ENCODE results near the gene FEV. TPM values are rescaled to one million over a fixed set of nuclear protein-coding genes. Genes with fewer than 3 reads are reported as not detected.
"Not testable (repeated sequence)": the region's sequence is repeated elsewhere in the genome, so short reads cannot be mapped to it uniquely, and the experiment has no call there.

The FEV gene
- total RNA-seq, 3 donors from 2014 or later (not counting 1 experiment from before 2014, with no cell fraction given): not detected

DNA sequence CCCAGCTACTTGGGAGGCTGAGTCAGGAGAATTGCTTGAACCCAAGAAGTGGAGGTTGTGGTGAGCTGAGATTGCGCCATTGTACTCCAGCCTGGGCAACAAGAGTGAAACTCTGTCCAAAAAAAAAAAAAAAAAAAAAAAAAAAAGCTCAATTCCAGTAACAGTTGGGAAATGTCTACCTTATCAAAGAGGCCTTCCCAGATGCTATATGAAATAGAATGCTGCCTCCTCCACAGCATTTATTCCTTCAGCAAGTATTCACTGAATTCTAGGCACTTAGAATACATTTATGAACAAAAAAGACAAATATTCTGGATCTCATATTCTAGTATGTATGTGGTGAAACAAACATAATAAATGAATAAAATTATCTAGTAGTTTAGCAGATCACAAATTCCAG lies 38.4 kb downstream of the FEV start:
- ATAC-seq (no peak), DNase-seq (no peak)
- Histone ChIP-seq H3K36me3 (ENCODE audit: control insufficient read depth, insufficient read depth, low read length) (no peaks in the 10 kb centered on the region), H3K27ac (ENCODE audit: low read length) (no peak overlapping the region), H3K27me3 (ENCODE audit: control insufficient read depth, insufficient read depth, low read length) (no peaks in the 10 kb centered on the region), H3K4me3 (ENCODE audit: low read length) (no peak overlapping the region), H3K4me1 (ENCODE audit: control insufficient read depth, insufficient read depth, low read length) (no peaks in the 10 kb centered on the region), H3K9me3 (ENCODE audit: control insufficient read depth, insufficient read depth, low read length) (no peaks in the 10 kb centered on the region)
- H3K27me3 Mint-ChIP-seq (ENCODE audit: low read depth in 2 of 2): peaks cover 26 to 35% of the 10 kb centered on the region in 2 donors
- H3K4me3 Mint-ChIP-seq: no peak overlapping the region
- H3K36me3 Mint-ChIP-seq: no peaks in the 10 kb centered on the region
- H3K27ac Mint-ChIP-seq: no peak overlapping the region
- H3K9me3 Mint-ChIP-seq: no peaks in the 10 kb centered on the region
- TF ChIP-seq, protein P1, sequence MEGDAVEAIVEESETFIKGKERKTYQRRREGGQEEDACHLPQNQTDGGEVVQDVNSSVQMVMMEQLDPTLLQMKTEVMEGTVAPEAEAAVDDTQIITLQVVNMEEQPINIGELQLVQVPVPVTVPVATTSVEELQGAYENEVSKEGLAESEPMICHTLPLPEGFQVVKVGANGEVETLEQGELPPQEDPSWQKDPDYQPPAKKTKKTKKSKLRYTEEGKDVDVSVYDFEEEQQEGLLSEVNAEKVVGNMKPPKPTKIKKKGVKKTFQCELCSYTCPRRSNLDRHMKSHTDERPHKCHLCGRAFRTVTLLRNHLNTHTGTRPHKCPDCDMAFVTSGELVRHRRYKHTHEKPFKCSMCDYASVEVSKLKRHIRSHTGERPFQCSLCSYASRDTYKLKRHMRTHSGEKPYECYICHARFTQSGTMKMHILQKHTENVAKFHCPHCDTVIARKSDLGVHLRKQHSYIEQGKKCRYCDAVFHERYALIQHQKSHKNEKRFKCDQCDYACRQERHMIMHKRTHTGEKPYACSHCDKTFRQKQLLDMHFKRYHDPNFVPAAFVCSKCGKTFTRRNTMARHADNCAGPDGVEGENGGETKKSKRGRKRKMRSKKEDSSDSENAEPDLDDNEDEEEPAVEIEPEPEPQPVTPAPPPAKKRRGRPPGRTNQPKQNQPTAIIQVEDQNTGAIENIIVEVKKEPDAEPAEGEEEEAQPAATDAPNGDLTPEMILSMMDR (IDR thresholded peaks at IDR 0.05): no peak
- 83% methylated on average over 1 of the region's 1 CpG for WGBS (ENCODE audit: insufficient coverage)
- intact Hi-C loops (cut with micrococcal nuclease): no loop called here
- H3K4me1 Mint-ChIP-seq: no peaks in the 10 kb centered on the region

DNA sequence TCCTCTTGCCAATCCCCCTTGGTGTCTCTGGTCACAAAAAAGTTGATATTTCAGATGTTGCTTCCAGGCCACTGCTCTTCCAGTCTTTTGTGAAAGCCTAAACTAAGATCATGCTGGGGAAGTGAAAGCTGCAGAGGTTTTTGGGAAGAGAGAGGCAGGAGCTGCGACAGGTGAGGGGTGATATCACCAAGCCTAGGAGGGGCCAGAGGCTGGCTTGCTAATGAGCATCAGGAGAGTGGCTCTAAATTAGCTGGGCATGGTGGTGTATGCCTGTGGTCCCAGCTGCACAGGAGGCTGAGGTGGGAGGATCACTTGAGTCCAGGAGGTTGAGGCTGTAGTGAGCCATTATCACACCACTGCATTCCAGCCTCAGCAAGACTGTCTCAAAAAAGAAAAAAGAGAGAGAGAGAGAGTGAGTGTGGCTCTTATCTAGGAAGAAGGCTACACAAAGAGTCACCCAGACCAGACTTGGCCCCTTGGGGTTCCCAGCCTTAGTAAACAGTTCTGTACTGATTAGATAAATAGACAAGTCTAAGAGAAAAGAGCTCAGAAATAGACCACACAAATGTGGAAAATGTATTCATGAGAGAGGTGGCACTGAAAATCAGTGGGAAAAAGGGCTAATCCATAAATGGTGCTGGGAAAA lies 40.1 kb downstream of the FEV start:
- WGBS (ENCODE audit: insufficient coverage): 93% methylated on average over 1 of the region's 1 CpG
- Histone ChIP-seq H3K4me3 (ENCODE audit: low read length) (no peak overlapping the region), H3K27me3 (ENCODE audit: control insufficient read depth, insufficient read depth, low read length) (no peaks in the 10 kb centered on the region), H3K36me3 (ENCODE audit: control insufficient read depth, insufficient read depth, low read length) (no peaks in the 10 kb centered on the region), H3K27ac (ENCODE audit: low read length) (no peak overlapping the region), H3K9me3 (ENCODE audit: control insufficient read depth, insufficient read depth, low read length) (no peaks in the 10 kb centered on the region), H3K4me1 (ENCODE audit: control insufficient read depth, insufficient read depth, low read length) (no peaks in the 10 kb centered on the region)
- Mint-ChIP-seq H3K9me3 (no peaks in the 10 kb centered on the region), H3K36me3 (no peaks in the 10 kb centered on the region), H3K4me1 (no peaks in the 10 kb centered on the region), H3K27me3 (ENCODE audit: low read depth in 2 of 2) (peaks cover 20 to 48% of the 10 kb centered on the region in 2 donors), H3K27ac (no peak overlapping the region), H3K4me3 (no peak overlapping the region)
- intact Hi-C loops (cut with micrococcal nuclease): no loop called here
- DNase-seq: no peak
- ATAC-seq: no peak
- TF ChIP-seq, protein P1 (IDR thresholded peaks at IDR 0.05): no peak

GRCh38 chr2:218931751-218932150 lies 53.2 kb downstream of the FEV start:
- H3K9me3 Mint-ChIP-seq; H3K27me3 ChIP-seq (ENCODE audit: control insufficient read depth, insufficient read depth, low read length); H3K27ac ChIP-seq (ENCODE audit: low read length); H3K36me3 ChIP-seq (ENCODE audit: control insufficient read depth, insufficient read depth, low read length); H3K9me3 ChIP-seq (ENCODE audit: control insufficient read depth, insufficient read depth, low read length); H3K4me1 Mint-ChIP-seq; intact Hi-C loops (cut with micrococcal nuclease); DNase-seq; H3K27ac Mint-ChIP-seq; H3K36me3 Mint-ChIP-seq; H3K4me1 ChIP-seq (ENCODE audit: control insufficient read depth, insufficient read depth, low read length); H3K4me3 Mint-ChIP-seq; ATAC-seq; H3K4me3 ChIP-seq (ENCODE audit: low read length): not testable (repeated sequence)
- H3K27me3 Mint-ChIP-seq (ENCODE audit: low read depth in 2 of 2): peaks cover 31 to 43% of the 10 kb centered on the region in 2 donors
- 94% methylated on average over 5 of the region's 25 CpGs for WGBS (ENCODE audit: insufficient coverage)

Other genes with a start within 250 kb of the FEV start
- gene CYP27A1, start 203.0 kb downstream of the FEV start, total RNA-seq: 1 to 10 TPM in 1 of 3 donors, under 1 TPM in 1, not detected in 1; 0.61 to 1.6 TPM
- gene PRKAG3, start 153.4 kb downstream of the FEV start, total RNA-seq: not detected
- not detected for gene WNT6, start 125.4 kb downstream of the FEV start, total RNA-seq
- gene WNT10A, start 104.3 kb downstream of the FEV start, total RNA-seq: 1 to 10 TPM in 2 of 3 donors, under 1 TPM in 1; 0.92 to 2.9 (median 2.9) TPM
- not detected for gene CDK5R2, start 25.5 kb downstream of the FEV start, total RNA-seq
- gene CRYBA2, start 8.2 kb upstream of the FEV start, total RNA-seq: not detected
- gene CFAP65, start 56.3 kb upstream of the FEV start, total RNA-seq: not detected
- gene IHH, start 75.7 kb upstream of the FEV start, total RNA-seq: not detected
- gene NHEJ1, start 175.6 kb upstream of the FEV start, total RNA-seq: 10 to 100 TPM in 2 of 3 donors, 1 to 10 TPM in 1; 9.9 to 12.7 (median 11.0) TPM
- gene SLC23A3, start 184.8 kb upstream of the FEV start, total RNA-seq: 1 to 10 TPM in 1 of 3 donors, under 1 TPM in 2; 0.48 to 1.1 (median 0.89) TPM
- 10 to 100 TPM; 64.4 to 72.4 (median 64.8) TPM for gene CNPPD1, start 191.7 kb upstream of the FEV start, total RNA-seq
- 10 to 100 TPM; 77.0 to 81.9 (median 79.0) TPM for gene RETREG2, start 193.1 kb upstream of the FEV start, total RNA-seq
- 10 to 100 TPM; 67.6 to 84.0 (median 83.4) TPM for gene ZFAND2B, start 221.6 kb upstream of the FEV start, total RNA-seq
- gene ABCB6, start 233.8 kb upstream of the FEV start, total RNA-seq: 1 to 10 TPM in 2 of 3 donors, under 1 TPM in 1; 0.93 to 3.4 (median 1.9) TPM
- gene ATG9A, start 244.5 kb upstream of the FEV start, total RNA-seq: 100 to 1,000 TPM in 2 of 3 donors, 10 to 100 TPM in 1; 98.1 to 110 (median 108) TPM
- gene ANKZF1, start 244.6 kb upstream of the FEV start, total RNA-seq: 100 to 1,000 TPM; 100 to 148 (median 117) TPM

Data from natural killer cell (primary cell).